DND-41 (cell line): ENCODE results near the gene SMURF2.

Experiments used
- CTCF ChIP-seq: IDR thresholded peaks from 2 replicates; pipeline ENCODE4 v1.5.1; 2012; ENCODE audit warnings: borderline replicate concordance, low read length, moderate library complexity, mild to moderate bottlenecking; ENCODE audit not compliant: poor library complexity, severe bottlenecking; ENCODE audit errors: extremely low read depth
- EZH2 ChIP-seq: IDR thresholded peaks from 3 replicates; pipeline ENCODE4 v1.6.1; 2012; ENCODE audit warnings: borderline replicate concordance, low read depth, mild to moderate bottlenecking, moderate library complexity, low read length, inconsistent platforms; ENCODE audit not compliant: severe bottlenecking

GRCh38 chr17:64638552-64639203 lies 23.4 kb downstream of the SMURF2 start:
- TF ChIP-seq CTCF, result no peak
- TF ChIP-seq EZH2, result no peak
